Measurements from ENCODE around the gene ARRDC3.
A peak's percentile ranks its signal among the peaks of the same experiment; 100 is the strongest.
"Not testable (repeated sequence)": the region's sequence is repeated elsewhere in the genome, so short reads cannot be mapped to it uniquely, and the experiment has no call there.

Gene ARRDC3, protein sequence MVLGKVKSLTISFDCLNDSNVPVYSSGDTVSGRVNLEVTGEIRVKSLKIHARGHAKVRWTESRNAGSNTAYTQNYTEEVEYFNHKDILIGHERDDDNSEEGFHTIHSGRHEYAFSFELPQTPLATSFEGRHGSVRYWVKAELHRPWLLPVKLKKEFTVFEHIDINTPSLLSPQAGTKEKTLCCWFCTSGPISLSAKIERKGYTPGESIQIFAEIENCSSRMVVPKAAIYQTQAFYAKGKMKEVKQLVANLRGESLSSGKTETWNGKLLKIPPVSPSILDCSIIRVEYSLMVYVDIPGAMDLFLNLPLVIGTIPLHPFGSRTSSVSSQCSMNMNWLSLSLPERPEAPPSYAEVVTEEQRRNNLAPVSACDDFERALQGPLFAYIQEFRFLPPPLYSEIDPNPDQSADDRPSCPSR

DNA sequence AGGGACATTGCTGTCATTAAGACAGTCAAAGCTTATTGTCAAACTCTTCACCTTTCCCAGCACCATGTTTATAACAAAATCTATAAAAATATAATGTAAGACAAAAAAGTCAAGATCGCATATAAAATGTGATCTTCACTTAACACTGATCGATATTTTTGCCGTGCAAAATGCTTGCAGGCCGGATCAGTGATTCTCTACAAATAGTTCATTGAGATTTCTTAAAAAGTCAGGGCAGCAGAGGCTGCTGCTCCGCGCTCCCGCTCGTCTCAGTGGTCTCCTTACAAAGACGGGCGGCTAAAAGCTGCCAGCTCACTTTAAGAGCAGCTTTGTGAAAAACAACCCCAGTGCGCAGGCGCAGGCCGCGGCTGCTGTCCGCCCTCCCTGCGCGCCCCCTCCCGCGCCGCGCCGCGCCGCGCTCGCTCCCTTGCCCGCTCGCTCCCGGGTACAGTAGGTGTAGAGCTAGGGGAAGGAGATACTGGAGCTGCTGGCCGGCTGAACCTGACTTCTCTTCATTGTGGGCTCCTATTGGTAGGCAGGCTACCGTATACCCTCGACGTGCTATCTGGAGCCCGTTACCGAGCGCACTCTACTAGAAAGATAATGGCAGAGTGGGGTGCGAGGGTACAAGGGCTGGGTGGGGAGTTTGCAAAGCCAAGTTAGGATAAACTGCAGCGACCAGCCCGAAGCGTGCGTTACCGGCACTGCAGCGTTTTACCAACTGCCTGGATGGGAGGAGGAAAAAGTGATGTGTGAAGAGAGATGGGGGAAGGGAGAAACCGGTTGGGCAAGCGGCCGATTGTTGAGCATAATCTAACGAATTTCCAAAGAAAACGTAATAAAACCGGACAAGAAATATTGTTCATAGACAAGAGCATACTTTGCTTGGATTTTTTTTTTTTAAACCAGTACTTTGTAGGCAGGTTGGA, at the start of gene ARRDC3:
ARRDC3 (minus strand) TSS at position 291 of the 929 bp plus-strand sequence; CDS start at position 66, 225 bp downstream.
- DNase-seq = peak; percentile 90 to 96 (median 95)

DNA sequence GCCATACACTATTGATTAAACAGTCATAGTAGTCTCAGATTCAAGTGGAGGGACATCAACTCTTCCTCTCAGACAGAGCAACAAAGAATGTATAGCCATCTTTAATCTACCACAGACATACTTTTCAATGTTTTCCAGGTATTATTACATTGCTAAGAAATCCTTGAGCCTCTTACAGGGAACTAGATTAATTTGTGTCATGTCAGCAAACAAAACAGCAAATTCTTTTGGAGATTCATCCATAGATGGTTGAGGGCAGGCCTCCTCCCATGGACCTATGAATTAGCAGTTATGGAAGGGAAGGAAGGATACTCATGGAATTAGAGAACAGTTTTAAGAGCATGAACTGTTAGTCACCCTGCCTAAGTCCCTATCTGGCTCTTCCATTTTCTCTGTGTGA, 47.8 kb upstream of the ARRDC3 start:
- DNase-seq = no peak

DNA sequence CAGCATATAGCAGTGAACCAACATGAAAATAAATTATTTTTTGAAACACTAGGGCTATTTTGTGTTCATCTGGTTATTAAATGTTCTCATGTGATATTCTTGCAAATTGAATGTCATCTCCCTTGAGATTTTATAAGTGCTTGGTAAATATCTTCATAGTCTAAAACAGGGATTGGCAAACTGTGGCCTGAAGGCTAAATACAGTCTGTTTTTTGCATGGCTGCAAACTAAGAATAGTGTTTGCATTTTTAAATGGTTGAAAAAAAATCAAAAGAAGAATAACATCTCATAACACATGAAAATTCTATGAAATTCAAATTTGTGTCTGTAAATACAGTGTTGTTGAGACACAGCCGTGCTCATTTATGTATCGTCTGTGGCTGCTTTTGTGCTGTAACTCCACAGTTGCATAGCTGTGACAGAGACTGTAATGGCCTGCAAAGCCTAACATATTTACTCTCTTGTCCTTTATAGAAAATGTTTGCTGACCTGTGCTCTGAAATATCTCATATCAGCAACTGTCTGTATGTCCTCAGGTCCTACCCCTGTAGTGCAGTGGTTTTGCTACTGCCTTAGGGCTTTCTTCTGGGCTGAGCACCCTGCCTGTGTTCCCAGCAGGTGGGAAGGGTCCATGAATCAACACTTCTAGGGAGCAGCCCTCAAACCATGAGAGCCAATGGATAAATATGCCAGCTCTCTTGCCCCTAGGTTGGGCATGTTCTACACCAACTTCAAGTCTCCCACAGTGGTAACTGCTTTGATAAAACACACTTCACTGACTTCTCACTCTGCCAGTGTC, 41.7 kb upstream of the ARRDC3 start:
- DNase-seq = peak; percentile 34 to 68 (median 59)

DNA sequence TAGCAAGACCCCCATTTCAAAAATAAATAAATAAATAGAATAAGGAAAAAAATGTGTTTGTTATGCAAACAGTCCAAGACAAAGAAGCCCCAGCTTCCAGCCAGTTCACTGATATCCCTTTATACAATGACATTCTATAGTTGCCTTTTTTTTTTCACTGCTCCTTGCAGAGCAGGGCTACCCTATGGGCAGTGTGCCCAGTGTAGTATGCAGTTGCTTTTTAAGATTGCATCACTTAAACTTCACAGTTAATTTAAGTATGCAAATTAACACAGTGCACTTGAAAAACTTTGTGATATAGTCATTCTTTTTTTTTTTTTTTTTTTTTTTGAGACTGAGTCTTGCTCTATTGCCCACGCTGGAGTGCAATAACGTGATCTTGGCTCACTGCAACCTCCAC, 40.8 kb upstream of the ARRDC3 start:
- DNase-seq = no peak

DNA sequence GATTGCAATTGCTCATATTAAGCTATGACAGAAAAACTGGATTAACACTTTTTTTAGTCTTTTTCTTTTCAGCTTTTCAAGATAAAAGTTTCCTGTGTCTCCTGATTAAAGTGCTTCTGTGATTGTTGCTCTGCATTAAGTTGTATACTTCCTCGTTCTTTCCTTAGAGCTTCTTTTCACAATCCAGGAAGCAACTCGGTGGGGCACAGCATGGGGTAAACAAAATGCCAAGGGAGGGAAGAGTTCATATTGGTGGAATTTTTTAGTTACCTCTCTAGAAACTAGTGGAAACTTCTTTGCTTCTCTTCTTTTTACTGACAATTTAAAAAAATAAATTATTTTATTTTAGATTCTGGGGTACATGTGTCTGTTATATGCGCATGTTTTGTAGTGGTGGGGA, 37.8 kb upstream of the ARRDC3 start:
- no peak for DNase-seq

DNA sequence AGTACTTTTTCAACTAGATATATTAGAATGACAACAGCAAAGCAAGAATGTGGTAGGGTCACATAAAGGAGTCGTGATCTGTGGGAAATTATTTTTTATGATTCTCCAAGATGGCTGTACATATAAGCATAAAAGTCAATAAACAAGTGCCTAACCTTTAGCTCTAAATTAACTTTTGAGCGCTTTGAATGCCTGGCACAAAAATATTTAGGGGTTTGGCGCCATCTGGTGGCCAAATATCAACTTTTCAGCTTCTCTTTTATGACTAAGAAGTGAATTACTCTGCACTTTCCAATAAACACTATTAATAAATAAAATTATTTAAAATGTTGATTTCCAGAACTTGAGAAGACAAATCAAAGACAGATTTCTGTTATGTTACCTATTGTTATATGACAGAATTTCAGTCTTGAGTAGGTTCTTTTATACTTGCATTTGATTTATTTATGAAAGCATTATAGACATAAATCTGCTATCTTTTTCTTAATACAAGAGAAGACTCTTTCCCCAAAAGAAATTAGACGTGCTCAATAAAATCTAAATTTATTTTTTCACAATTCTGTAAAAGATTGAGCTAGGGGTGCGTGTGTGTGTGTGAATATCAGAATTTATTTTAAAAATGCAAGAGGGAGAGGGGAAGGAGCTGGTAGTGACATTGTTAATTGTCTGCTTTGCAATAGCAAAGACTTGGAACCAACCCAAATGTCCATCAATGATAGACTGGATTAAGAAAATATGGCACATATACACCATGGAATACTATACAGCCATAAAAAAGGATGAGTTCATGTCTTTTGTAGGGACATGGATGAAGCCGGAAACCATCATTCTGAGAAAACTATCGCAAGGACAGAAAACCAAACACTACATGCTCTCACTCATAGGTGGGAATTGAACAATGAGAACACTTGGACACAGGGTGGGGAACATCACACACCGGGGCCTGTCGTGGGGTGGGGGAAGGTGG, 36.7 kb upstream of the ARRDC3 start:
- DNase-seq = peak; percentile 13 to 65 (median 65)

DNA sequence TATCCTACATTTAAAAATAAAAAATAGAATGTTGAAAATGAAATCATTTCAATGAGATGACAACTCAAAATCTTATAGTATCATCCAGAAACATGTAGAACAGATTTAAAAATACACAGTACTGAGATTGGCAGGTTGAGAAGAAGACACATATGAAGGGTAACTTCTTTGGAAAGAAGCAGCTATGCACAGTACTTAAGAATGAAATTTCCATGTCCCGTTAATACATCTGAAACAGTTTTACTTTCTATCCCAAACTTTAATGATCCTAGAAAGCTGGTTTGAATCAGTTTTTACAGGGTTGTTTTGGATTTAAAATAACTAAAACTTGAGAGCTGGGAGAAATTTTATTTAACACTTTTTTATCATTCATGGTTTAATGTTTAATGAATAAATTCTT, 36.0 kb upstream of the ARRDC3 start:
- DNase-seq = no peak

DNA sequence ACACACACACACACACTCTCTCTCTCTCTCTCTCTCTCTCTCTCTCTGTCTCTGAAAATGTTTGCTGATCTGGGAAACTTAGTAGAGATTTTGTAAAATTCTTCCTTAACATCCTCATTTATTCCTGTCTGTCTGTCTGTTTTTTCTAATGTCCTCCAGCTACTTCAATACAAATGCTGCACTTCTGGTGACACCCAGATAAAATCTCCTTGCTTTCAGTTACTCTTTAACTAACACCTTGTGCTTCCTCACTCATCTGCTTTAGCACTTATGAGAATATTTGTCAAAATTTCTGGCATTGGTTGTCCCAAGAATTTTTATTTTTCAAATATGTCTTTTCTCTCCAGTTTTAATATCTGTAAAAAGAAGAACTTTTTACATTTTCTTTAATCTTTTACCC, 35.0 kb upstream of the ARRDC3 start:
- DNase-seq = no peak

DNA sequence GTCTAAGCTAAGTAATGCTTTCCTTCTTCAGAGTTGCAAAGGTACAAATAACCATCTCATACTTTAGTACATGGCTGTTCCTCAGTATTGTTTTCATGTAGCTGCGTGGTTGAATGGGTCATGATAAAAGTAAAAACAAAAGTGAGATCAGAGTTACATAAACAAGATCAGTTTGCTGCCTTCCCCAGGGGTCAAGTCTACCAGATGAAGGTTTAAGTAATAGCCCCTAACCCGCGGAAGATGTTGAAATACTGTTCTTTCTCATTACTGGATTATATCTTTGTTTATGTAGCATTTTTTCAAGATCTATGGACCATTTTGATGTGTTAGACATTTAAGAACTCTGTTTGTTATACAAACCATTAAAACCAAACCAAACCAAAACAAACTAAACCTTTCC, 34.1 kb upstream of the ARRDC3 start:
- DNase-seq = no peak

DNA sequence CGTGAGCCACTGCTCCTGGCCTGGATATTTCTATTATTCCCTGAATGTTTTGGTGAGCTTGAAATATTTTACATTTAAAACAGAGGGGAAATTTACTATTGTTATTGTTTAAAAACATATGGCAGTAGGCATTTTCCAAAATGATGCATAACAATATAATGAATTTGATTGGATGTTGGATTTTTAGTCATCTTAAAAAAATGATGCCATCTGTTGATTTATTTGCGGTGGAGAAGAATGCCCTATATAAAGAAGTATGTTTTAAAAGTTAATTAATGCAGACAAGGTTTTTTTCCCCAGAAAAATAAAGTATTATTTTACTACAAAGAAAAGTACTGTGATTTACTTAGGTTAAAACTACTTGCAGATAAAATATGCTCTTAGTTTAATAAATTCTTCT, 33.4 kb upstream of the ARRDC3 start:
- no peak for DNase-seq

DNA sequence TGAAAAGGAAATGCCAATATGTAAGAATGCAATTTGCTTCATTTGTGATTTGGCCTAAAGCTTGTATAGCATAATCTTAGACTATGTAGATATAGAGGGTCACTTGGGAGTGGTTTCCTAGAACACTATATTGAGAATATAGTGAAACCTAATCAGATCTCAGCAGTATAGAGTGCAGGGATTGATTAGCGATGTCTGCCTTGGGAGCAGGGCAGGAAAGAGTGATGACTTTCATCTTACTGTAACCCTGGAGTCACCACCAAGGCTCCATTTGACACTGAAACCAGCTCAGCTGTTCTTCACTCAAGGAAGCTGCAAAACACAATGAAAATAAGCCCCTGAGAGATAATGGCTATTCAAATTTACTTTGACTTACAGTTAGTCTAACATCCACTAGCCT, 26.2 kb upstream of the ARRDC3 start:
- DNase-seq = no peak

DNA sequence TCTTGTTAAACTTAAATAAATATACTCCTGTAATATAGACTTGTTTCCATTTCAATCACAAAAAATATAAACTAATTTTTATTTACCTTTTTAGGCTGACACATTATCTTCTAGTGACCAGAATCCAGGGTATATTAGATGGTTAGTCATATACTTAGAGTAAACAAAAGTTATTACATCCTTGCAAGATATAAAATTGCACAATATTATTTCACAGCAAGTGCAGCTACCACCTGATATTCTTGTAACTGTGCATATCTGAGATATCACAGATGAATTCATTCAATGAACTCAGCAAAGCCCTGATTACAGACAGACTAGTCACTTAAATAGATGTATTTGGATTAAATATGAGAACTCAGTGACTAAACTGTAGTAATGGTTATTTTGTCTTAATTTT, 25.6 kb upstream of the ARRDC3 start:
- DNase-seq = no peak

DNA sequence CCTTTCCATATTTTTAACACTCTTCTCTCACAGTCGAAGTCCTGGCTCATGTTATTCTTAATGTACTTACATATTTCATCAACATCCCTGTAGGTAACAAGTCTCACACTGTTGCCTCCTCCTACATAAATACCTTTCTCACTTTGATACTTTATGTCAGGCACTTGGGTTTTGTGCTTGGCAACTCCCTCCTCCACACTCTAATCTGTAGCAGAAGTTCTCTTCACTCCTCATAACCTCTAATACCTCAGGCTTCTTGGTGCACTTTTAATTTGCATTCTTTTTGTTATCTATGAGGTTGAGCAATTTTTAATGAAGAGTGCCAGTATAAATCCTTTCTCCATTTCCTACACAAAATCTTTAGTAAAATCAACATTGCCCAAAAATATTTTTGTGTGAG, 24.1 kb upstream of the ARRDC3 start:
- DNase-seq = no peak

DNA sequence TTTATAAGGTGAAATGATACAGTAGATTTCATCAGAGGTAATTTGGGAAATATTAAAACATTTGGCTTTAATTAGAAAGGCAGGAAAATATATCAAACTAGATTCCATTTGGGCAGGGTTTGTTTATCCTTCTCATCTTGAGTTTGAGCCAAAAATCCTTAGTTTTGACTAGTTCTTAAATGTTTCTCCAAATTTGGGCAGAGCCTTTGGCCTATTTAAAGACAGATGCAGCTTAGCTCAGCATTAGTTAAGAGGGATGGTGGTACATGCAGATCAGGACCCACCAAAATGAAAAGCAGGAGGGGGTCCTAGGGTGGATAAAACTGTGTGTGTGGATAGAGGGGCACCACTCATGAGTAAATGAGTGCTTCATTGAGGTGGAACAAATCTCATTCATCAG, 20.3 kb upstream of the ARRDC3 start:
- DNase-seq = no peak

DNA sequence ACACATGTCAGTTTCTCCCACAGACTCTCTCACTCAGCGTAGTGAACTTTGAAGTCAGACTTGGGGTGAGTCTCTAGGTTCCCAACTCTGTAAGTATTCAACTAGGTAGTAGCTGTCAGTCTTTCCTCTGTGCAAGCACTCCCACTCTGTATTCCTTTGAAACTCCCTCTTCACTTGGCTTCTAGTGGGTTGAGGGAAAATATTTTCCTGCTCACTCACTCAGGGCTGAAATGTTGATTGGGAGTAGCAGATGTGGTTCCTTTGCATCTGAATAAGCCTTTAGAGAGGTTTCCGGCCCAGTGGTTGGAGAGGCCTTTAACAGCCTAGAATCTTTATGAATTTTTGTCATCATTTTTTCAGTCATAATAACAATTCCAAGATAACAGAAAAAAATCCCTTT, 18.1 kb upstream of the ARRDC3 start:
- no peak for DNase-seq

DNA sequence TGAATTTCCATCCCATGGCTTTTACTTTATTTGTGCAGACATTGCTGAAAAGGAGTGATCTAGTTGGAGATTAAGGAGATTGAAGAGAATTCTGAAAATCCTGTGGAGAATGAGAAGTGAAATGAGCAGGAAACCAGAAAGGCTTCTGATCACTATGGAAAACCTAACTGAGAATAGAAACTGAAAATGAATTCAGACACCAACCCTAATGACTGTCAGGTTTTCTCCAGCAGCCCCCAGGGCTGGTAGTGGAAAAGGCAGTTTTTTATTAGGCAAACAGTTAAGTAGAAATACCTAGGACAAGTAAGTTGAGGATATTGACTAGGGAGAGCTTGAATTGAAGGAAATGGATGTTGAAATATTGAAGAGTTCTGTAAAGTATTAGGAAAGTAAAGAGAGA, 14.7 kb upstream of the ARRDC3 start:
- no peak for DNase-seq

DNA sequence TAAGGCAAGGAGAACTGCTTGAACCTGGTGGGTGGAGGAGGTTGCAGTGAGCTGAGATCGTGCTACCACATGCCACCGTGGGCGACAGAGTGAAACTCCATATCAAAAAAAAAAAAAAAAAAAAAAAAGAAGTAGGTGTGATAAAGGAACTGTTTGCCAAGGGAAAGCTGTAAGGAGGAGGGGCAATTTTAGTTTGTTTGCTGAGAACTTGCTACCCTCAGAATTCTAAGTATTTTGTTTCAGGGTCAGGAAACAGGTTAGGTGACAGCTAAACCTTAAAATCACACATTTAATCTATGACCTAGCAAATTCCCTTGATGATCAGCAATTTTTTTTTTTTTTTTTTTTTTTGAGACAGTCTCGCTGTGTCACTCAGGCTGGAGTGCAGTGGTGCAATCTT, 7.2 kb upstream of the ARRDC3 start:
- no peak for DNase-seq

DNA sequence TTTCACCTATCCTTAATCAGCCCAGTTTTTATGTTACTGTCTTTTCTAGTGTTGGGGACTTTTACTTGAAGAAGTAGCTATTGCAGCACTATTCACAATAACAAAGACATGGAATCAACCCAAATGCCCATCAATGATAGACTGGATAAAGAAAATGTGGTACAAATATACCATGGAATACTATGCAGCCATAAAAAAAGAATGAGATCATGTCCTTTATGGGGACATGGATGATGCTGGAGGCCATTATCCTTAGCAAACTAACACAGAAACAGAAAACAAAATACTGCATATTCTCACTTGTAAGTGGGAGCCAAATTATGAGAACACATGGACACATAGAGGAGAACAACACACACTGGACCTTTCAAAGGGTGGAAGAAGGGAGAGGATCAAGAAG, 6.4 kb upstream of the ARRDC3 start:
- DNase-seq = not testable (repeated sequence)

DNA sequence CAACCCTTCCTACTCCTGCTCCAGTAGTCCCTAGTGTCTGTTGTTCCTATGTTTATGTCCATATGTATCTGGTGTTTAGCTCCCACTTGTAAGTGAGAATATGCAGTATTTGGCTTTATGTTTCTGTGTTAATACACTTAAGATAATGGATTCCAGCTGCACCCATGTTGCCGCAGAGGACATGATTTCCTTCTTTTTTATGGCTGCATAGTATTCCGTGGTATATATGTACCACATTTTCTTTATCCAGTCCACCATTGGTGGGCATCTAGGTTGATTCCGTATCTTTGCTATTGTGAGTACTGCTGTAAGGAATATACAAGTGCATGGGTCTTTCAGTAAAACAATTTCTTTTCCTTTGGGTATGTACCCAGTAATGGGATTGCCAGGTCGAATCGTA, 5.2 kb upstream of the ARRDC3 start:
- DNase-seq = no peak

DNA sequence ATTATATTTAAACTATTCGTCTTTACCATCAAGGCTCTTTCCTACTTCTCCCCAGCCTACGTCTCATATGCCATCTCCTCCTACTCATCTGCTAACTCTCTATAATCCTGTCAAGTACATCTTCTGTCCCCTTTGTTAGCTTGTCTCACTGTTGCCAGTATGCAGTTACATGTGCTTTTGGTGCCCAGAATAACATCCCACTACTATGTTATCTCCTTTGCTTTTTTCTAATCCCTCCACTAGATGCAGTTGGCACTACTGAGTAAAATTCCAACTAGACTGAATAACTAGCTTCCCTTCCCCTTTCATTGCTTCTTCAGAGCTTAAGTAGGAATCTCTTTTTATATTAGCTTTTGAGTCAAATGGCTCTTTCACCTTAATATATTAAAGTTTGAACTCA, 3.0 kb upstream of the ARRDC3 start:
- no peak for DNase-seq

DNA sequence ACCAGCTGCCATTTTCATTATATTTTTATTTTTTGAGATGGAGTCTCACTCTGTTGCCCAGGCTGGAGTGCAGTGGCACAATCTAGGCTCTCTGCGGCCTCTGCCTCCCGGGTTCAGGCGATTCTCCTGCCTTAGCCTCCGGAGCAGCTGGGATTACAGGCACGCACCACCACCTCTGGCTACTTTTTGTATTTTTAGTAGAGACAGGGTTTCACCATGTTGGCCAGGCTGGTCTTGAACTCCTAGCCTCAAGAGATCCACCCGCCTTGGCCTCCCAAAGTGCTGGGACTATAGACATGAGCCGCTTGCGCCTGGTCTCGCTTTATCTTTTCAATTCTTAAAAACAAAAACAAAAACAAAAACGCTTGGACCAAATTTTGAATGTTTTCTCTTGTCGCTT, 2.5 kb upstream of the ARRDC3 start:
- not testable (repeated sequence) for DNase-seq
